ACC112 (cell line): ENCODE measurements around the gene NNT.
"Not testable (repeated sequence)": the region's sequence is repeated elsewhere in the genome, so short reads cannot be mapped to it uniquely, and the experiment has no call there.

Experiments used
- H2AFZ ChIP-seq: fragments of 200-600 bp; sonication (generic); one replicate; pipeline ENCODE4 v1.6.0; 2017; ENCODE audit warnings: antibody characterized with exemption, low read length; ENCODE audit not compliant: unreplicated experiment
- H3K27ac ChIP-seq: fragments of 200-600 bp; sonication (generic); 2 replicates; pipeline ENCODE4 v1.5.1; 2014; ENCODE audit warnings: low read depth, mild to moderate bottlenecking, antibody characterized with exemption, low read length, moderate library complexity
- H3K27me3 ChIP-seq: fragments of 200-600 bp; sonication (generic); 2 replicates; pipeline ENCODE4 v1.6.1; 2014; ENCODE audit warnings: mild to moderate bottlenecking, antibody characterized with exemption, low read length, moderate library complexity, mixed read lengths; ENCODE audit not compliant: insufficient read depth
- H3K36me3 ChIP-seq: fragments of 200-600 bp; sonication (generic); 2 replicates; pipeline ENCODE4 v1.6.1; 2016; ENCODE audit warnings: mild to moderate bottlenecking, antibody characterized with exemption, low read length, moderate library complexity, mixed read lengths; ENCODE audit not compliant: insufficient read depth
- H3K4me1 ChIP-seq: fragments of 200-600 bp; sonication (generic); one replicate; pipeline ENCODE4 v1.6.1; 2016; ENCODE audit warnings: low read length, mixed read lengths; ENCODE audit not compliant: insufficient read depth, unreplicated experiment, control insufficient read depth
- H3K4me3 ChIP-seq: fragments of 200-600 bp; sonication (generic); 2 replicates; pipeline ENCODE4 v1.5.1; 2014; ENCODE audit warnings: mild to moderate bottlenecking, low read depth, low read length
- H3K79me2 ChIP-seq: fragments of 200-600 bp; sonication (generic); one replicate; pipeline ENCODE4 v1.6.0; 2016; ENCODE audit warnings: low read length; ENCODE audit not compliant: control insufficient read depth, unreplicated experiment, insufficient read depth

The NNT gene

DNA sequence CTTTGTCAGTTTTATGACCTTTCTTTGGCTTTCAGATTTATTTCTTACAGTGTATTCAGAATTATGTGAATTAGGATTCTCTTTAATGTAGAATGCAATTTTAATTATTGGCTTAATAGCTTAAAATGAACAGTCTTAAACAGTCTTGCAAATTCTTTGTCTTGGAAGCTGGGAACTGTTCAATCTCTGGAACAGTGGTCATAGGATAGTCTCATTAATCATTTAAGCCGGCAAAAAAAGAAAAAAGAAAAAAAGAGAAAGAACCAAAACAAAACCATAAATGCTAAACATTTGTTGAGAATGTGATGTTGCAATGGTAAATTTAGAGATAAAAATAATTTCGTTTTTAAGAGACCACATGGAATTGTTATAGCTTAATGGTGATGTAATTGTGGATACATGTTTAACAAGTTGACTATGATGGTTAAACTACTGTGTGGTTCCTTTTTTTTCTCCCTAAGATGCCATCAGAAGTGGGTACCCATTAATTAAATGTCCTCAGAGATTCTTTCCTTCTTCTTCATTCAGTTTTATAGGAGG lies 61.6 kb downstream of the NNT start:
- H3K4me3 ChIP-seq: no peak overlapping the region
- H3K27me3 ChIP-seq: no peaks in the 10 kb centered on the region
- 0 out of 2 replicates have a peak, but pooled peaks cover 3% of the 10 kb centered on the region for H3K36me3 ChIP-seq
- H2AFZ ChIP-seq: no peak overlapping the region
- H3K27ac ChIP-seq: no peak overlapping the region
- no peaks in the 10 kb centered on the region for H3K79me2 ChIP-seq
- H3K4me1 ChIP-seq: no peaks in the 10 kb centered on the region

DNA sequence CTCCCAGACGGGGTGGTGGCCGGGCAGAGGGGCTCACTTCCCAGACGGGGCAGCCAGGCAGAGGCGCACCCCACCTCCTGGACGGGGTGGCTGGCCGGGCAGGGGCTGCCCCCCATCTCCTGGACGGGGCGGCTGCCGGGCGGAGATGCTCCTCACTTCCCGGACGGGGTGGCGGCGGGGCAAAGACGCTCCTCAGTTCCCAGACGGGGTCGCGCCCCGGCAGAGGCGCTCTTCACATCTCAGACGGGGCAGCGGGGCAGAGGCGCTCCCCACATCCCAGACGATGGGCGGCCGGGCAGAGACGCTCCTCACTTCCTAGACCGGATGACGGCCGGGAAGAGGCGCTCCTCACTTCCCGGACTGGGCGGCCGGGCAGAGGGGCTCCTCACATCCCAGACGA lies 62.8 kb downstream of the NNT start:
- H3K4me1 ChIP-seq, H3K4me3 ChIP-seq, H3K79me2 ChIP-seq, H3K27ac ChIP-seq, H3K27me3 ChIP-seq, H2AFZ ChIP-seq, H3K36me3 ChIP-seq: not testable (repeated sequence)

DNA sequence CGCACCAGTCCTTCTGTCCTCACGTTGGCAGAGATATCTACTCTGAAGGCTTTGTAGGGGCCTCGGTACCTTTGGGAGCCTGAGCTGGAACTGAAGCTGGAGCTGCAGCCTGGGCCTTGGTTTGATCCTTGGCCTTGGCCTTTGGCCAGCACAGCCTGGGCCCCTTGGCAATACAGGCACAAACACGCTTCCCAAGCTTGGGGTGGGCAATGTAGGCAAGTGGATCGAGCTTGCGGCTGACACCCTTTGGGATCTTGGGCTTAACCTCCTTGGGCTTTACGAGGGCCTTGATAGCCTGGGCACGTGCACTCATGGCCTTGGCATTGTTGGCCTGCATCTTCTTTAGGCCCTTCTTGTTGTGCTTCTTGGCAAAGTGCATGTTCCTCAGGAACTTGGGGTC lies 63.7 kb downstream of the NNT start:
- H2AFZ ChIP-seq, H3K27ac ChIP-seq, H3K4me3 ChIP-seq, H3K27me3 ChIP-seq, H3K36me3 ChIP-seq, H3K4me1 ChIP-seq, H3K79me2 ChIP-seq: not testable (repeated sequence)

DNA sequence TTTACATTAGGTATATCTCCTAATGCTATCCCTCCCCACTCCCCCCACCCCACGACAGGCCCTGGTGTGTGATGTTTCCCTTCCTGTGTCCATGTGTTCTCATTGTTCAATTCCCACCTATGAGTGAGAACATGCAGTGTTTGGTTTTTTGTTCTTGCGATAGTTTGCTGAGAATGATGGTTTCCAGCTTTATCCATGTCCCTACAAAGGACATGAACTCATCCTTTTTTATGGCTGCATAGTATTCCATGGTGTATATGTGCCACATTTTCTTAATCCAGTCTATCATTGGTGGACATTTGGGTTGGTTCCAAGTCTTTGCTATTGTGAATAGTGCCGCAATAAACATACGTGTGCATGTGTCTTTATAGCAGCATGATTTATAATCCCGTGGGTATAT lies 64.4 kb downstream of the NNT start:
- not testable (repeated sequence) for H3K27ac ChIP-seq, H3K36me3 ChIP-seq, H3K27me3 ChIP-seq, H3K4me3 ChIP-seq, H2AFZ ChIP-seq, H3K79me2 ChIP-seq, H3K4me1 ChIP-seq

DNA sequence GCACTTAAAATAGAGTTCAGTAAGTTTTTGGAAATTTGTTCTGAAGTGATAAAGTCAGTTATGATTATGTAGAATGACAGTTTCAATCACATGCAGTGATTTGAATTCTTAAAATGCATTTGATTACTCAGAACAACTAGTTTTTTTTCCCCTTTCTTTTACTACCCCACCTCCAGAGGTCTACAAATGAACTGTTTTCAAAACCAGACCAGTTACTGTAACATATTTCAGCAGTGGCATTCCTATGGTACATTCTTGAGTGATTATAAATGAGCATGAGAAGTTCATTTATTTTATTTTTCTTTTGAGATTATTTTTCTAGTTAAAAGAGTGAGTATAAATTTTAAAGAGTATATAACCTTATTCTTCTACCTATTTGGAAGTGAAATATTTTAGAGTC lies 71.6 kb downstream of the NNT start:
- Histone ChIP-seq H2AFZ (no peak overlapping the region), H3K4me1 (peaks cover 6% of the 10 kb centered on the region), H3K79me2 (no peaks in the 10 kb centered on the region), H3K27ac (no peak overlapping the region), H3K36me3 (peaks cover 11% of the 10 kb centered on the region; the same call in 1 of the 2 replicates), H3K4me3 (no peak overlapping the region), H3K27me3 (no peaks in the 10 kb centered on the region)

DNA sequence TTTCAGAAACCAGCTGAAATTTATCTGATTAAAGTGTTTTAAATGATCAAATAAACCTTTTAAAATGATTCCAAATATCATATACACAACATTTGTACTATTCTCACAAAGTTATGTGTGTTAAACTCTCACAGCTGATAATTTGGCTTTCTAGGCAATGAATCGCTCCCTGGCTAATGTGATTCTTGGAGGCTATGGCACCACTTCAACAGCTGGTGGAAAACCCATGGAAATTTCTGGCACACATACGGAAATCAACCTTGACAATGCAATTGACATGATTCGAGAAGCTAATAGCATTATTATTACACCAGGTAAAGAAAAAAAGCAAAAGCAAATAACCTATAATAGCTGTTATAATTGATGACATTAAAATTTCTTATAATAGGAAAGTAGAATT lies 72.4 kb downstream of the NNT start:
- H3K36me3 ChIP-seq: peaks cover 11% of the 10 kb centered on the region; the same call in 1 of the 2 replicates
- no peaks in the 10 kb centered on the region for H3K27me3 ChIP-seq
- H3K4me1 ChIP-seq: peaks cover 6% of the 10 kb centered on the region
- no peaks in the 10 kb centered on the region for H3K79me2 ChIP-seq
- no peak overlapping the region for H3K27ac ChIP-seq
- no peak overlapping the region for H3K4me3 ChIP-seq
- H2AFZ ChIP-seq: no peak overlapping the region

DNA sequence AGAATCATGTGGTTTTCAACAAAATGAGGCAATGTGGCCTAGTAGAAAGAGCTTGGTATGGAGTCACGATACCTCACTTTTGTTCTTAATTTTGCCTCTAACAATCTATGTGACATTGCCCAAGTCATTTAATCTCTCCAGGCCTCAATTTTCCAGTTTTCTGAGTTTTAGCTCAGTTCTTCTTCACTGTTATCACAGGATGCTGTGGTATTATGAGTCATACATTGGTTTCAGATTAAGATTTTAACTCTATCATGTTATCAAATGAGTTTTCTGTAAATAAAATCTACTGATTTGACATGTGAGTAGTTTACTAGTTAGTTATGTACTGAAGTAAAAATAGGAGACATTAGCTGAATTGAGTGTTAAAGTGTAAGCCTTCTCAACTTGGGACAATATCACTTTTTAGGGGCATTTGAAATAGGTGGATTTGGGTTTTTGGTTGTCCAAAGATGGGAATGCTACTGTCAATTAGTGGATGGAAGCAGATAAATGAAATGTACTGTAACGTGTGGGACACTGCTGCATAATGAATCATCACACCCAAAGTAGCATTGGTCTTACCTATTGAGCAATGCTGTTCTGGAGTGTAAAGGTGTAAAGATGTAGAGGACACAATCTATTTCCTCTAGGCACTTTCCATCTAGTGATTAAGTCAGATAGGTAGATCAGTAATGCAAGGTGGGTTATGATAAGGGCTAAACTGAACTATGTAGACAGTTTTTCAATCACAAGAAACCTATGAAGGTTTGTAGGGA lies 73.3 kb downstream of the NNT start:
- Histone ChIP-seq H3K27me3 (no peaks in the 10 kb centered on the region), H3K4me3 (no peak overlapping the region), H2AFZ (no peak overlapping the region), H3K27ac (no peak overlapping the region), H3K79me2 (no peaks in the 10 kb centered on the region), H3K4me1 (peaks cover 6% of the 10 kb centered on the region), H3K36me3 (peaks cover 11% of the 10 kb centered on the region; the same call in 1 of the 2 replicates)

DNA sequence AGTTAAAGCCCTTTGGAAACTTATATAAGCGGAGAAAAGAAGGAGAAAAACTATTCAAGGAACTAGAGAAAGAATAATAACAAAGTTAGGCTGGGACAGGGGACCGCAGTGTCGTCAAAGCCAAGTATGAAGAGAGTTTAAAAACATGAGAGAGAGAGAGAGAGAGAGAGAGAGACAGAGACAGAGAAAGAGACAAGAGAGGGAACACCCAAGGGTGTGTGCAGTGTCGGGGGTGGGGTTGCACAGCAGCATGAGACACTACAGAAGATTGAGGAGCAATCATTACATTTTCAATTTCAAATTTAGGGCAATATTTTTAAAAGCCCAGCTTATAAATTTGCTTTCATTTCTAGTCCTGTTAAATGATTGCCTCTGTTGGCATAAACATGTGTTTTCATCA lies 74.3 kb downstream of the NNT start:
- Histone ChIP-seq H2AFZ (no peak overlapping the region), H3K4me3 (no peak overlapping the region), H3K36me3 (peaks cover 11% of the 10 kb centered on the region; the same call in 1 of the 2 replicates), H3K27me3 (no peaks in the 10 kb centered on the region), H3K79me2 (no peaks in the 10 kb centered on the region), H3K4me1 (peaks cover 6% of the 10 kb centered on the region), H3K27ac (no peak overlapping the region)

DNA sequence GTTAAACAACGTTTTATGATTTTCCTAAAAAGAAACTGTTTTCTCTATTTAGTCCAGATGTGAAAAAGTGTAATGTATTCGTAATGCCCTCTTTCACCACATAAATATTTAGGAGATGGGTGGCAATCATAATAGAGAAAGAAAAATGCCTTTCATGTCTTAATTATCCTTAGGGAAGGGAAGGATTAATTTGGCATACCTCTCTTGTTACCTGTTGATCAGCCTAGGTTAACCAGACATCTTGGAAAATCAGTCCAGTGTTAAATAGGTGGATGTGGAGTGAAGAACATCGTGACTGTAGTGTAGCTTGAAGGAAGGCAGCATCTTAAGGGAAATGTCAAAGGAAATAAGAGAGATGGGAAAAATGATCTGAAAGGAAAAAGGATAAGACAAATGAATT lies 76.2 kb downstream of the NNT start:
- H3K79me2 ChIP-seq: no peaks in the 10 kb centered on the region
- no peak overlapping the region for H3K4me3 ChIP-seq
- H3K4me1 ChIP-seq: peaks cover 6% of the 10 kb centered on the region
- no peak overlapping the region for H2AFZ ChIP-seq
- peaks cover 18% of the 10 kb centered on the region; the same call in 1 of the 2 replicates for H3K36me3 ChIP-seq
- no peaks in the 10 kb centered on the region for H3K27me3 ChIP-seq
- H3K27ac ChIP-seq: no peak overlapping the region

DNA sequence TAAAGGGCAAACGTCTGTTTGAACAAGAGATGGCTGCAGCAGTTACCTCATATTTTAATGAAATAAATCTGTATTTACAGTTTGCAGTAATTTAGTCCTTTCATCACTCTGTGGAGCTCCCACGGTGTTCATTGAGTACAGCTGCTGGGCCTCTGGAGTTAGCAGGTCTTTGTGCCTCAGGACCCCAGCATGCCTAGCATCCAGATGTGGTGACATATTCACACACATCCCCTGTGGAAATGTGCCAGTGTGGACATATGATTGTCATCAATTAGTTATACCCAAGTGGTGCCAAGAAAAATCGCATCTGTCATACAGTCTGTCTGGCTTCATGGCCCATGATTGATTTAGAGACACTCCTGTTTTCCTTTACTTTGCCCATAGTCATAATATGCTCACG lies 77.3 kb downstream of the NNT start:
- Histone ChIP-seq H3K27ac (no peak overlapping the region), H3K27me3 (no peaks in the 10 kb centered on the region), H3K36me3 (peaks cover 17% of the 10 kb centered on the region; the same call in 1 of the 2 replicates), H2AFZ (no peak overlapping the region), H3K4me1 (peaks cover 6% of the 10 kb centered on the region), H3K4me3 (no peak overlapping the region), H3K79me2 (no peaks in the 10 kb centered on the region)

DNA sequence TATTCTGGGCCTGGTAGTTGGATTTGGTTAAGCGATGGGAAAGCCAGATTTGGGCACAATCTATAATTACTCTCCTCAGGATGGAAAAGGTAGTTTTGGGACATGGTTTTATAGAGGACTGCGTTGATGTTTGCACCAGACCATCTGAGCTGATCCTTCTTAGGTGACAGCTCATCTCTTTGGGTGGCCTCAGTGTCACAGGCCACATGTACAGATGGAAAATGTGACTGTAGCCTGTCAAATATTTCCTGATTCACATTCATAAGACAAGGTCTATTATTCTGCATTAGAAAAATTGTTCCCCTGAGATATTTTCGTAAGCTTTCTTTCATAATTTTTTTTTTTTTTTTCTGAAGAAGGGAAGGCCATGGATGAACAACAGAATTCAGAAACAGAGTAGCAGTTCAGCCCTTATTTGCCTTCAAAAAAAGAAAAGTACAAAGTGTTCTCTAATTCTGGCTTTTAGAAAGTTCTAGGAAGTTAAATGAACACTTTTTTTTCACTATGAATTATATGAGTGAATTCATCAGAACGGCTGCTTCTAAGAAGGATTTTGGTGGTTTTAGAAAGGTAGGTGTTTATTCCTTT lies 81.0 kb downstream of the NNT start:
- Histone ChIP-seq H2AFZ (no peak overlapping the region), H3K36me3 (peaks cover 13% of the 10 kb centered on the region), H3K27me3 (no peaks in the 10 kb centered on the region), H3K4me3 (no peak overlapping the region), H3K27ac (no peak overlapping the region), H3K79me2 (no peaks in the 10 kb centered on the region), H3K4me1 (no peaks in the 10 kb centered on the region)
